ENCODE measurements around the gene AGBL4. TPM values are rescaled to one million over a fixed set of nuclear protein-coding genes. Genes with fewer than 3 reads are reported as not detected.
"Not testable (repeated sequence)": the region's sequence is repeated elsewhere in the genome, so short reads cannot be mapped to it uniquely, and the experiment has no call there.

Gene AGBL4
- total RNA-seq, 1 donor from 2014 or later = not detected

- intact Hi-C loops (cut with DNase I) = no loop called here
- Histone ChIP-seq H3K36me3 (no peaks in the 10 kb centered on the region), H3K9me3 (no peaks in the 10 kb centered on the region), H3K4me3 (no peak overlapping the region), H3K27me3 (no peaks in the 10 kb centered on the region), H3K27ac (no peak overlapping the region), H3K4me1 (no peaks in the 10 kb centered on the region)
- no peak for TF ChIP-seq CTCF (IDR thresholded peaks at IDR 0.05)
- DNase-seq (ENCODE audit: low spot score in 2 of 2) = no peak
Observed at GRCh38 chr1:49323925-49324540, 699.7 kb downstream of the AGBL4 start.

- H3K9me3 ChIP-seq; H3K4me3 ChIP-seq; H3K4me1 ChIP-seq; H3K27ac ChIP-seq; H3K27me3 ChIP-seq; DNase-seq (ENCODE audit: low spot score in 2 of 2); H3K36me3 ChIP-seq; intact Hi-C loops (cut with DNase I): not testable (repeated sequence)
Observed at GRCh38 chr1:49320493-49320892, 703.3 kb downstream of the AGBL4 start.

GRCh38 chr1:49319426-49319963 is 704.3 kb downstream of the AGBL4 start:
- H3K4me1 ChIP-seq = no peaks in the 10 kb centered on the region
- no peaks in the 10 kb centered on the region for H3K9me3 ChIP-seq
- DNase-seq (ENCODE audit: low spot score in 2 of 2) = no peak
- H3K27ac ChIP-seq = no peak overlapping the region
- H3K4me3 ChIP-seq = no peak overlapping the region
- no peaks in the 10 kb centered on the region for H3K27me3 ChIP-seq
- intact Hi-C loops (cut with DNase I) = no loop called here
- TF ChIP-seq CTCF (IDR thresholded peaks at IDR 0.05) = no peak
- H3K36me3 ChIP-seq = no peaks in the 10 kb centered on the region

- no peak overlapping the region for H3K27ac ChIP-seq
- no peak overlapping the region for H3K4me3 ChIP-seq
- H3K9me3 ChIP-seq = no peaks in the 10 kb centered on the region
- intact Hi-C loops (cut with DNase I) = no loop called here
- no peak for DNase-seq (ENCODE audit: low spot score in 2 of 2)
- no peaks in the 10 kb centered on the region for H3K27me3 ChIP-seq
- no peak for TF ChIP-seq CTCF (IDR thresholded peaks at IDR 0.05)
- no peaks in the 10 kb centered on the region for H3K4me1 ChIP-seq
- no peaks in the 10 kb centered on the region for H3K36me3 ChIP-seq
Observed at GRCh38 chr1:49318218-49318617, 705.5 kb downstream of the AGBL4 start.

- no peak overlapping the region for H3K4me3 ChIP-seq
- no peaks in the 10 kb centered on the region for H3K27me3 ChIP-seq
- no peaks in the 10 kb centered on the region for H3K9me3 ChIP-seq
- DNase-seq (ENCODE audit: low spot score in 2 of 2) = no peak
- H3K4me1 ChIP-seq = no peaks in the 10 kb centered on the region
- H3K36me3 ChIP-seq = no peaks in the 10 kb centered on the region
- no peak for TF ChIP-seq CTCF (IDR thresholded peaks at IDR 0.05)
- no peak overlapping the region for H3K27ac ChIP-seq
- intact Hi-C loops (cut with DNase I) = no loop called here
Observed at GRCh38 chr1:49307457-49307856, 716.3 kb downstream of the AGBL4 start.

GRCh38 chr1:49306507-49307070 is 717.2 kb downstream of the AGBL4 start:
- no peaks in the 10 kb centered on the region for H3K36me3 ChIP-seq
- H3K9me3 ChIP-seq = no peaks in the 10 kb centered on the region
- no peak overlapping the region for H3K27ac ChIP-seq
- no peaks in the 10 kb centered on the region for H3K4me1 ChIP-seq
- H3K4me3 ChIP-seq = no peak overlapping the region
- no peak for TF ChIP-seq CTCF (IDR thresholded peaks at IDR 0.05)
- H3K27me3 ChIP-seq = no peaks in the 10 kb centered on the region
- no peak for DNase-seq (ENCODE audit: low spot score in 2 of 2)
- intact Hi-C loops (cut with DNase I) = no loop called here

GRCh38 chr1:49302400-49302799 is 721.4 kb downstream of the AGBL4 start:
- H3K36me3 ChIP-seq; H3K27ac ChIP-seq; H3K27me3 ChIP-seq; DNase-seq (ENCODE audit: low spot score in 2 of 2); H3K9me3 ChIP-seq; intact Hi-C loops (cut with DNase I); H3K4me1 ChIP-seq; H3K4me3 ChIP-seq: not testable (repeated sequence)
